Calu3 (cell line): ENCODE results near the gene S100A16. TPM values are rescaled to one million over a fixed set of nuclear protein-coding genes. Genes with fewer than 3 reads are reported as not detected.

Source experiments
- BruUV-seq: library from RNA; stranded (reverse); fragments of 400-500 nt; replicated peaks from 2 replicates; lab custom pipeline; 2021; lab: Mats Ljungman, UMichigan
- CTCF ChIA-PET: fragments of 300-600 bp; sonication (Branson Sonifier 250); formaldehyde crosslinking; loops from one replicate; lab custom pipeline; 2022; ENCODE audit warnings: antibody characterized with exemption; lab: Charles Lee
- DNase-seq: peaks from one replicate; pipeline ENCODE4 v3.0.0; 2022
- H3K27ac Mint-ChIP-seq: one replicate; pipeline ENCODE4 v1.8.0; 2022; ENCODE audit warnings: mixed read lengths; ENCODE audit not compliant: unreplicated experiment
- H3K27me3 Mint-ChIP-seq: one replicate; pipeline ENCODE4 v1.8.0; 2022; ENCODE audit warnings: mixed read lengths; ENCODE audit not compliant: unreplicated experiment
- H3K36me3 Mint-ChIP-seq: one replicate; pipeline ENCODE4 v1.8.0; 2022; ENCODE audit warnings: mild to moderate bottlenecking, moderate library complexity, mixed read lengths; ENCODE audit not compliant: insufficient read depth, unreplicated experiment
- H3K4me1 Mint-ChIP-seq: one replicate; pipeline ENCODE4 v1.8.0; 2022; ENCODE audit warnings: mild to moderate bottlenecking, low read depth, mixed read lengths; ENCODE audit not compliant: unreplicated experiment
- H3K4me3 Mint-ChIP-seq: one replicate; pipeline ENCODE4 v1.8.0; 2022; ENCODE audit warnings: mild to moderate bottlenecking, low read depth, moderate library complexity, mixed read lengths; ENCODE audit not compliant: unreplicated experiment
- H3K9me3 Mint-ChIP-seq: one replicate; pipeline ENCODE4 v1.8.0; 2022; ENCODE audit warnings: low read depth, mixed read lengths; ENCODE audit not compliant: unreplicated experiment
- CTCF ChIP-seq: fragments of 200-600 bp; IDR thresholded peaks from one replicate; pipeline ENCODE4 v1.8.0; 2022; ENCODE audit warnings: antibody characterized with exemption; ENCODE audit not compliant: unreplicated experiment
- intact Hi-C: fragments of 100-400 bp; cut with micrococcal nuclease; formaldehyde crosslinking; loops from one replicate; pipeline ENCODE4 v1.10.0; 2022; ENCODE audit not compliant: unreplicated experiment
- total RNA-seq: library from RNA; stranded (reverse); gene quantifications from 2 replicates; pipeline ENCODE4 v1.2.3, GENCODE V29; 2022

S100A16 gene
- total RNA-seq, 1 experiment from 2014 or later: 247 TPM

GRCh38 chr1:153628638-153629342 lies 15.9 kb upstream of the S100A16 start:
- H3K27me3 Mint-ChIP-seq: no peaks in the 10 kb centered on the region
- no peak overlapping the region for H3K27ac Mint-ChIP-seq
- intact Hi-C loops: no loop called here
- no peak overlapping the region for H3K4me3 Mint-ChIP-seq
- CTCF ChIA-PET: interaction anchor here (1.8 to 3.3 kb wide), 2 partner anchors 14 to 15 kb away, joined by 8 to 99 read pairs; partner anchors contain the start of genes S100A14 and S100A16
- no peak for TF ChIP-seq CTCF
- no TSS peak for BruUV-seq
- H3K4me1 Mint-ChIP-seq: peaks cover 49% of the 10 kb centered on the region
- H3K9me3 Mint-ChIP-seq: no peaks in the 10 kb centered on the region
- no peak for DNase-seq
- peaks cover 55% of the 10 kb centered on the region for H3K36me3 Mint-ChIP-seq

GRCh38 chr1:153627715-153628626 lies 15.0 kb upstream of the S100A16 start, which contains the start of gene S100A1:
Gene S100A1, plus strand, starts transcription at chr1:153628434. Its CDS starts 2,088 bp downstream, at chr1:153630522.
- Mint-ChIP-seq H3K9me3 (no peaks in the 10 kb centered on the region), H3K27ac (peak within 1 kb of the TSS; percentile 81), H3K27me3 (no peaks in the 10 kb centered on the region), H3K4me1 (peaks cover 47% of the 10 kb centered on the region), H3K36me3 (peaks cover 54% of the 10 kb centered on the region), H3K4me3 (peak within 1 kb of the TSS; percentile 82)
- intact Hi-C loops: loop anchor here (1.0 kb wide), 1 partner anchor 56 kb away; no protein-coding TSS in a partner anchor
- DNase-seq: no peak
- TF ChIP-seq CTCF: no peak
- CTCF ChIA-PET: interaction anchor here (0.6 to 3.3 kb wide), 22 partner anchors 13 to 205 kb away, joined by 3 to 99 read pairs (median 5); partner anchors contain the start of genes S100A14, S100A16 and SLC27A3
- no TSS peak for BruUV-seq

GRCh38 chr1:153626904-153627714 lies 14.2 kb upstream of the S100A16 start, which contains the start of gene S100A13:
Gene S100A13, minus strand, starts transcription at chr1:153627505. Its CDS starts 1,033 bp downstream, at chr1:153626472.
- Mint-ChIP-seq H3K9me3 (no peaks in the 10 kb centered on the region), H3K27ac (peak within 1 kb of the TSS; percentile 81), H3K36me3 (peaks cover 51% of the 10 kb centered on the region), H3K27me3 (no peaks in the 10 kb centered on the region), H3K4me1 (peaks cover 39% of the 10 kb centered on the region), H3K4me3 (peak within 1 kb of the TSS; percentile 82)
- peak; percentile 90 for TF ChIP-seq CTCF
- BruUV-seq: TSS peak; percentile 38
- intact Hi-C loops: loop anchor here (1.0 kb wide), 1 partner anchor 55 kb away; no protein-coding TSS in a partner anchor
- DNase-seq: peak; percentile 93
- CTCF ChIA-PET: interaction anchor here (0.6 to 3.3 kb wide), 23 partner anchors 12 to 148 kb away, joined by 3 to 99 read pairs (median 5); partner anchors contain the start of genes S100A14, S100A16 and SLC27A3
